Natural killer cell (primary cell): ENCODE results near the gene HBE1. TPM values are rescaled to one million over a fixed set of nuclear protein-coding genes. Genes with fewer than 3 reads are reported as not detected.

Experiments
- ATAC-seq, 3 donors: fragments of 150-1000 bp in 2 of 3; fragments of 200-7000 bp in 1 of 3; cut with Tn5 transposase; 1 replicate in 1 of 3; 2 replicates in 2 of 3; pipeline ENCODE4 v1.10.0; 2021; ENCODE audit warnings: mild to moderate bottlenecking in 2 of 3, moderate library complexity in 2 of 3
- DNase-seq, 2 donors: peaks; one replicate each; pipeline versions ENCODE4 v3.0.0 to v3.0.0-alpha.2; 2013 to 2021; ENCODE audit warnings: mixed read lengths in 1 of 2
- H3K27ac ChIP-seq: one replicate; pipeline ENCODE4 v1.5.1; 2013; ENCODE audit warnings: mild to moderate bottlenecking, low read length
- H3K27me3 ChIP-seq: one replicate; pipeline ENCODE4 v1.6.1; 2013; ENCODE audit warnings: low read length; ENCODE audit not compliant: control insufficient read depth, insufficient read depth
- H3K36me3 ChIP-seq: one replicate; pipeline ENCODE4 v1.6.1; 2013; ENCODE audit warnings: low read length; ENCODE audit not compliant: control insufficient read depth, insufficient read depth
- H3K4me1 ChIP-seq: one replicate; pipeline ENCODE4 v1.6.1; 2013; ENCODE audit warnings: low read length; ENCODE audit not compliant: control insufficient read depth, insufficient read depth
- H3K4me3 ChIP-seq: one replicate; pipeline ENCODE4 v1.5.1; 2013; ENCODE audit warnings: low read length
- H3K9me3 ChIP-seq: one replicate; pipeline ENCODE4 v1.6.1; 2013; ENCODE audit warnings: low read length; ENCODE audit not compliant: control insufficient read depth, insufficient read depth
- H3K27ac Mint-ChIP-seq, 2 donors: one replicate each; pipeline ENCODE4 v1.8.0; 2022; ENCODE audit warnings: mild to moderate bottlenecking in 2 of 2, mixed read lengths in 2 of 2, moderate library complexity in 1 of 2
- H3K27me3 Mint-ChIP-seq, 2 donors: one replicate each; pipeline ENCODE4 v1.8.0; 2022; ENCODE audit warnings: low read depth in 2 of 2, mixed read lengths in 2 of 2
- H3K36me3 Mint-ChIP-seq: one replicate; pipeline ENCODE4 v1.8.0; 2022; ENCODE audit warnings: mixed read lengths
- H3K4me1 Mint-ChIP-seq, 2 donors: one replicate each; pipeline ENCODE4 v1.8.0; 2022; ENCODE audit warnings: mixed read lengths in 2 of 2
- H3K4me3 Mint-ChIP-seq: one replicate; pipeline ENCODE4 v1.8.0; 2022; ENCODE audit warnings: mild to moderate bottlenecking, moderate library complexity, mixed read lengths
- H3K9me3 Mint-ChIP-seq, 2 donors: one replicate each; pipeline ENCODE4 v1.8.0; 2022; ENCODE audit warnings: mixed read lengths in 2 of 2
- WGBS: methylation state at CpG from one replicate; pipeline ENCODE4 v1.1.7; 2013; ENCODE audit warnings: missing lambda C conversion rate; ENCODE audit not compliant: insufficient coverage; 5-methylcytosine and 5-hydroxymethylcytosine counted together
- intact Hi-C: fragments of 100-400 bp; cut with micrococcal nuclease; formaldehyde crosslinking; loops from one replicate; pipeline ENCODE4 v1.14.2; 2022
- total RNA-seq, 4 donors: library from RNA; stranded (reverse); fragments of 120-200 nt in 1 of 4; gene quantifications; one replicate each; pipeline versions ENCODE4 v1.2.3 to v1.2.4, GENCODE V29; 2013 to 2022
- TF ChIP-seq, protein P1 (sequence below): fragments of 200-600 bp; IDR thresholded peaks from one replicate; pipeline ENCODE4 v1.8.0; 2022; ENCODE audit warnings: antibody characterized with exemption

The HBE1 gene
- total RNA-seq, 3 donors from 2014 or later (not counting 1 experiment from before 2014, with no cell fraction given), result not detected

DNA sequence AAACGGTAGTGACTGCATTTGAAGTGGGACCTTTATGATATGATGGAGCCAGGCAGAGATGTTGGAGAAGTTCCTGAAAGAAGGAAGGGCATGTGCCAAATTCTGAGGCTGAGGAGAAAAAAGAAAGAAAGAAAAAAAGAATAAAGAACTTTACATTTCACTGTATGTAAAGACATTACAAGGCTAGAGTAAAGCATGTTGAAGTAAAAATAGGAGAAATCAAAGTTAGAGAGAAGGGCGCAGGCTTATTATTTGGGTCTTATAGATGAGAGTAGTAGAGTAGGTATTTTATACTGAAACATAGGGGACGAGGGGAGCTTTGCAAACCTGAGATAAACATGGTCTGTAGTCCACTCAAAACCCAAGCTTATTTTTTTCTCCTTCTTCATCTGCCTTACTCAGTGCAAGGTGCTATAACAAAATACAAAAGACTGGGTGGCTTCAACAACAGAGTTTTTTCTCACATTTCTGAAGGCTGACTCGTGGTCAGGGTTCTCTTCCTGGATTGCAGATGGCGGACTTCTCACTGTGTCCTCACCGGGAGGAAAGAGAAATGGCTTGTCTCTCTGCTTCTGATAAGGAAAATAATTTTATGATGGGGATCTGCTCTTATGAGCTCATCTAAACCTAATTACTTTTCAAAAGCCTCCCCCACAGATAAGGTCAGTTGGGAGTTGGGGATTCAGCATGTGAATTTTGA lies 22.8 kb downstream of the HBE1 start:
- intact Hi-C loops, result loop anchor here (1.0 kb wide), 1 partner anchor 7 kb away; the partner anchor contains the start of gene HBG2
- H3K9me3 Mint-ChIP-seq, result no peaks in the 10 kb centered on the region
- DNase-seq (no peak), ATAC-seq (no peak)
- no peak overlapping the region for H3K27ac Mint-ChIP-seq
- Histone ChIP-seq H3K9me3 (no peaks in the 10 kb centered on the region), H3K27me3 (no peaks in the 10 kb centered on the region), H3K27ac (no peak overlapping the region), H3K36me3 (no peaks in the 10 kb centered on the region), H3K4me3 (no peak overlapping the region), H3K4me1 (no peaks in the 10 kb centered on the region)
- 62% methylated on average over 6 of the region's 6 CpGs for WGBS
- TF ChIP-seq, protein P1, sequence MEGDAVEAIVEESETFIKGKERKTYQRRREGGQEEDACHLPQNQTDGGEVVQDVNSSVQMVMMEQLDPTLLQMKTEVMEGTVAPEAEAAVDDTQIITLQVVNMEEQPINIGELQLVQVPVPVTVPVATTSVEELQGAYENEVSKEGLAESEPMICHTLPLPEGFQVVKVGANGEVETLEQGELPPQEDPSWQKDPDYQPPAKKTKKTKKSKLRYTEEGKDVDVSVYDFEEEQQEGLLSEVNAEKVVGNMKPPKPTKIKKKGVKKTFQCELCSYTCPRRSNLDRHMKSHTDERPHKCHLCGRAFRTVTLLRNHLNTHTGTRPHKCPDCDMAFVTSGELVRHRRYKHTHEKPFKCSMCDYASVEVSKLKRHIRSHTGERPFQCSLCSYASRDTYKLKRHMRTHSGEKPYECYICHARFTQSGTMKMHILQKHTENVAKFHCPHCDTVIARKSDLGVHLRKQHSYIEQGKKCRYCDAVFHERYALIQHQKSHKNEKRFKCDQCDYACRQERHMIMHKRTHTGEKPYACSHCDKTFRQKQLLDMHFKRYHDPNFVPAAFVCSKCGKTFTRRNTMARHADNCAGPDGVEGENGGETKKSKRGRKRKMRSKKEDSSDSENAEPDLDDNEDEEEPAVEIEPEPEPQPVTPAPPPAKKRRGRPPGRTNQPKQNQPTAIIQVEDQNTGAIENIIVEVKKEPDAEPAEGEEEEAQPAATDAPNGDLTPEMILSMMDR, result no peak
- H3K36me3 Mint-ChIP-seq, result no peaks in the 10 kb centered on the region
- no peaks in the 10 kb centered on the region for H3K27me3 Mint-ChIP-seq
- H3K4me1 Mint-ChIP-seq, result no peaks in the 10 kb centered on the region
- H3K4me3 Mint-ChIP-seq, result no peak overlapping the region

DNA sequence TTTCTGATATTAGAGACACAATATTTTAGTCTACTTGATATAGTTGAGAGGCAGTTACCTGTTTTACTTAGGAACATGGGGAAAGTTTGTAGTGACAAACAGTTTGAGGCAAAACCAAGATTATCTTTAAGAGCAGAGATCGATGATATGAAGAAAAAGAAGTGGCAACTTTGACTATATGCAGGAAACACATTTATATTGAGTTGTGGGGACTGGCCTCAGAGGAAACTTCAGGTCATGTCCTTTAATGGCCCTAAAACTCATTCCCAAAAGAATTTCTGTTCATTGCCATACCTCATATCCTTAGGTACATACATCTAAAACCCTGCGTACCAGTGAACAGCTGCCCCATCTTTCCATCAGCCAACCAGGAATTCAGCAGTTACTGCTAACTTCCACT lies 24.6 kb downstream of the HBE1 start:
- Histone ChIP-seq H3K27ac (no peak overlapping the region), H3K36me3 (no peaks in the 10 kb centered on the region), H3K4me1 (no peaks in the 10 kb centered on the region), H3K9me3 (no peaks in the 10 kb centered on the region), H3K27me3 (no peaks in the 10 kb centered on the region), H3K4me3 (no peak overlapping the region)
- DNase-seq (no peak), ATAC-seq (no peak)
- Mint-ChIP-seq H3K27ac (no peak overlapping the region), H3K4me1 (no peaks in the 10 kb centered on the region), H3K4me3 (no peak overlapping the region), H3K36me3 (no peaks in the 10 kb centered on the region), H3K27me3 (peaks cover 0 to 3% of the 10 kb centered on the region in 2 donors), H3K9me3 (no peaks in the 10 kb centered on the region)
- TF ChIP-seq, protein P1, result no peak
- WGBS, result 61% methylated on average over 2 of the region's 2 CpGs
- intact Hi-C loops, result no loop called here

DNA sequence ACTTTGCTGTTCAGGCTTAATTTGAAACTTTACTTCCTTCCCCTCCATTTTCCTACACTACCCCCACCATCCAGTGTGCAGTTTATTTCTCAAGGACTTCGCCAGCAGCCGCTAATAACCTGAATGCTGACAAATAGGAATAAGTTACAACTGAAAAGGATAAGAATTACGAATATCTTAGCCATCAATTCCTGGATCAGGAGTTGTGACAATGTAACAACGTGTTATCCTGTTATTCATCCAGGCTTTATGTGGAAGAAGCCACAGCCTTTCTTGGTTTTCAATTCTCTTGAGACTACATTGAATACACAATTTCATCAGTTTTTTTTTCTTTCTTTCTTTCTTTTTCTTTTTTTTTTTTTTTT lies 25.9 kb downstream of the HBE1 start:
- Histone ChIP-seq H3K9me3 (no peaks in the 10 kb centered on the region), H3K36me3 (no peaks in the 10 kb centered on the region), H3K27ac (no peak overlapping the region), H3K4me1 (no peaks in the 10 kb centered on the region), H3K4me3 (no peak overlapping the region), H3K27me3 (no peaks in the 10 kb centered on the region)
- intact Hi-C loops, result no loop called here
- no peak for ATAC-seq
- TF ChIP-seq, protein P1, result no peak
- 83% methylated on average over 4 of the region's 4 CpGs for WGBS
- H3K36me3 Mint-ChIP-seq, result no peaks in the 10 kb centered on the region
- H3K27ac Mint-ChIP-seq, result no peak overlapping the region
- H3K27me3 Mint-ChIP-seq, result peaks cover 0 to 3% of the 10 kb centered on the region in 2 donors
- no peaks in the 10 kb centered on the region for H3K9me3 Mint-ChIP-seq
- H3K4me1 Mint-ChIP-seq, result no peaks in the 10 kb centered on the region
- DNase-seq, result no peak
- H3K4me3 Mint-ChIP-seq, result no peak overlapping the region
